ENCODE results near the gene BPIFB6.

Gene BPIFB6

GRCh38 chr20:33092361-33092760, 60.9 kb downstream of the BPIFB6 start:
- no peak for DNase-seq

DNA sequence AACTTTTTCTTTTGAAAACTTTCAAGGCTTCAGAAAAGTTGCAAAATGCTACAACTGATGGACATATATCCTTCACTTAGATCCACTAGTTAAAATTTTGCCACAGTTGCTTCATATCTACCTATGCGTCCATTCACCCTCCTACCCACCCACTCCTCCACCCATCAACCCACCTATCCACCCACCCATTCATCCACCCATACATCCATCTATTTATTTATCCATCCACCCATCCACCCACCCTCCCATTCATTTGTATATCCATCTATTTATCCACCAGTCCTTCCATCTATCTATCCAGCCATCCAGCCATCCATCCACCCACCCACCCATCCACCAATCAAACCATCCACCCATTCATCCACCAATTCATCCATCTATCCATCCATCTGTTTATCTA, 61.6 kb downstream of the BPIFB6 start:
- no peak for DNase-seq

- no peak for DNase-seq
Measured at GRCh38 chr20:33093582-33093981, 62.1 kb downstream of the BPIFB6 start.

All from CD4-positive, alpha-beta T cell treated with Interleukin-4 for 1 hour (primary cell).